ENCODE measurements around the gene SPRYD3. TPM values are rescaled to one million over a fixed set of nuclear protein-coding genes. Genes with fewer than 3 reads are reported as not detected.
"Not testable (repeated sequence)": the region's sequence is repeated elsewhere in the genome, so short reads cannot be mapped to it uniquely, and the experiment has no call there.

SPRYD3 gene
- total RNA-seq, 1 donor from 2014 or later: 13.9 TPM

- H3K9me3 Mint-ChIP-seq (ENCODE audit: unreplicated experiment): peaks cover 6% of the 10 kb centered on the region
- H3K4me3 Mint-ChIP-seq (ENCODE audit: unreplicated experiment): no peak overlapping the region
- H3K4me1 Mint-ChIP-seq (ENCODE audit: low read depth, unreplicated experiment): peaks cover 8% of the 10 kb centered on the region
- no peak for TF ChIP-seq CTCF (IDR thresholded peaks at IDR 0.05; ENCODE audit: partially characterized antibody, unreplicated experiment)
- H3K36me3 Mint-ChIP-seq (ENCODE audit: unreplicated experiment): no peaks in the 10 kb centered on the region
- no peak overlapping the region for H3K27ac Mint-ChIP-seq (ENCODE audit: unreplicated experiment)
- no peak for DNase-seq
- H3K27me3 Mint-ChIP-seq (ENCODE audit: unreplicated experiment): peaks cover 32% of the 10 kb centered on the region
These were observed 17.0 kb upstream of the SPRYD3 start for GRCh38 chr12:53096089-53096741.

GRCh38 chr12:53095596-53095895 is 16.4 kb upstream of the SPRYD3 start:
- peaks cover 32% of the 10 kb centered on the region for H3K27me3 Mint-ChIP-seq (ENCODE audit: unreplicated experiment)
- H3K27ac Mint-ChIP-seq (ENCODE audit: unreplicated experiment); H3K9me3 Mint-ChIP-seq (ENCODE audit: unreplicated experiment); H3K4me3 Mint-ChIP-seq (ENCODE audit: unreplicated experiment); H3K4me1 Mint-ChIP-seq (ENCODE audit: low read depth, unreplicated experiment); H3K36me3 Mint-ChIP-seq (ENCODE audit: unreplicated experiment); DNase-seq: not testable (repeated sequence)

GRCh38 chr12:53094796-53095595 is 15.8 kb upstream of the SPRYD3 start:
- H3K4me3 Mint-ChIP-seq (ENCODE audit: unreplicated experiment); H3K4me1 Mint-ChIP-seq (ENCODE audit: low read depth, unreplicated experiment); DNase-seq; H3K9me3 Mint-ChIP-seq (ENCODE audit: unreplicated experiment); H3K36me3 Mint-ChIP-seq (ENCODE audit: unreplicated experiment); H3K27ac Mint-ChIP-seq (ENCODE audit: unreplicated experiment): not testable (repeated sequence)
- peaks cover 32% of the 10 kb centered on the region for H3K27me3 Mint-ChIP-seq (ENCODE audit: unreplicated experiment)

GRCh38 chr12:53094394-53094787 is 15.2 kb upstream of the SPRYD3 start:
- Mint-ChIP-seq H3K4me1 (ENCODE audit: low read depth, unreplicated experiment) (peaks cover 8% of the 10 kb centered on the region), H3K4me3 (ENCODE audit: unreplicated experiment) (no peak overlapping the region), H3K9me3 (ENCODE audit: unreplicated experiment) (peaks cover 6% of the 10 kb centered on the region), H3K36me3 (ENCODE audit: unreplicated experiment) (no peaks in the 10 kb centered on the region), H3K27me3 (ENCODE audit: unreplicated experiment) (peaks cover 30% of the 10 kb centered on the region), H3K27ac (ENCODE audit: unreplicated experiment) (no peak overlapping the region)
- no peak for DNase-seq
- no peak for TF ChIP-seq CTCF (IDR thresholded peaks at IDR 0.05; ENCODE audit: partially characterized antibody, unreplicated experiment)

GRCh38 chr12:53093777-53094393 is 14.7 kb upstream of the SPRYD3 start:
- no peak for DNase-seq
- no peaks in the 10 kb centered on the region for H3K36me3 Mint-ChIP-seq (ENCODE audit: unreplicated experiment)
- H3K4me3 Mint-ChIP-seq (ENCODE audit: unreplicated experiment): no peak overlapping the region
- peaks cover 8% of the 10 kb centered on the region for H3K4me1 Mint-ChIP-seq (ENCODE audit: low read depth, unreplicated experiment)
- no peak for TF ChIP-seq CTCF (IDR thresholded peaks at IDR 0.05; ENCODE audit: partially characterized antibody, unreplicated experiment)
- peaks cover 25% of the 10 kb centered on the region for H3K27me3 Mint-ChIP-seq (ENCODE audit: unreplicated experiment)
- peaks cover 6% of the 10 kb centered on the region for H3K9me3 Mint-ChIP-seq (ENCODE audit: unreplicated experiment)
- H3K27ac Mint-ChIP-seq (ENCODE audit: unreplicated experiment): no peak overlapping the region

GRCh38 chr12:53091756-53092155 is 12.6 kb upstream of the SPRYD3 start:
- H3K4me1 Mint-ChIP-seq (ENCODE audit: low read depth, unreplicated experiment): peaks cover under 1% of the 10 kb centered on the region
- peaks cover 3% of the 10 kb centered on the region for H3K9me3 Mint-ChIP-seq (ENCODE audit: unreplicated experiment)
- TF ChIP-seq CTCF (IDR thresholded peaks at IDR 0.05; ENCODE audit: partially characterized antibody, unreplicated experiment): no peak
- no peak for DNase-seq
- H3K36me3 Mint-ChIP-seq (ENCODE audit: unreplicated experiment): no peaks in the 10 kb centered on the region
- H3K27me3 Mint-ChIP-seq (ENCODE audit: unreplicated experiment): peaks cover 13% of the 10 kb centered on the region
- H3K27ac Mint-ChIP-seq (ENCODE audit: unreplicated experiment): no peak overlapping the region
- H3K4me3 Mint-ChIP-seq (ENCODE audit: unreplicated experiment): no peak overlapping the region

Data from glutamatergic neuron (in vitro differentiated cells).